Measurements from ENCODE around the gene RBM15B.
"Not testable (repeated sequence)": the region's sequence is repeated elsewhere in the genome, so short reads cannot be mapped to it uniquely, and the experiment has no call there.

RBM15B gene

DNA sequence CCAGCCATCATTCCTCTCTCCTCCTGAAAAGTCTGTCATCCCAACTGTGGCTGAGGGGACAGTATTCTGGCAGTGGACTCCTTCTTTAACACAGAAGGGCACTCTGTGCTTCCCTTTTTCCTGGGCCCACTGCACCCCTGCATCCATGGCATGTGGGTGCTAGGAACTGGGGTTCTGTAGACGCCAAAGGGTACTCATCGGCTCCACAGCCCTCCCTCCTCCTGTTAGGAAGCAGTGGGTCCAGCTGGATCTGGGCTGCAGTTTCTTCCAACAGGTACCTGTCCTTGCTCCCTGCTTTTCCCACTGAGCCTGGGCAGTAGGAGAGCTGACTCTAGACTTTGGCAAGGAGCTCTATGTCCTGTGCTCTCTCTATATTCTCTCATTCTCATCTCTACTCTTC is 12.4 kb upstream of the RBM15B start:
- no peak for DNase-seq

DNA sequence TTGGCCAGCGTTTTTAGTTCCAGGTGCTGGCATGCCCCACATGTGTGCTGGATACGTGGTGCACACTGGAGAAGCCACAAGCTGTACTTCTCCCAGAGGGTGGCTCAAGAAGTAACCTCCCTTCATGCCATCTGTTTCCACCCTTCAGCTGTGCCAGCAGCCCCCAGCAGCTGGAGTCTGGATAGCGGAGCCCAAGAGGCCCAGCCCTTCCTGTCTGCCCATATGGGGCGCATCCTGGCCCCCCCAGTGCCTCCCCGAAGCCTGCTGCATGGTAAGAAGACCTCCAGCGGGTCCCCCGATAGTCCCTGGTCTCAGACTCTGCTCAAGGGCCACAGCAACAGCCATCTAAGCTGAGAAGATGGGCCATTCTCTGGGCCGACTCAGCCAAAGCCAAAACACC is 11.8 kb upstream of the RBM15B start:
- DNase-seq = no peak

DNA sequence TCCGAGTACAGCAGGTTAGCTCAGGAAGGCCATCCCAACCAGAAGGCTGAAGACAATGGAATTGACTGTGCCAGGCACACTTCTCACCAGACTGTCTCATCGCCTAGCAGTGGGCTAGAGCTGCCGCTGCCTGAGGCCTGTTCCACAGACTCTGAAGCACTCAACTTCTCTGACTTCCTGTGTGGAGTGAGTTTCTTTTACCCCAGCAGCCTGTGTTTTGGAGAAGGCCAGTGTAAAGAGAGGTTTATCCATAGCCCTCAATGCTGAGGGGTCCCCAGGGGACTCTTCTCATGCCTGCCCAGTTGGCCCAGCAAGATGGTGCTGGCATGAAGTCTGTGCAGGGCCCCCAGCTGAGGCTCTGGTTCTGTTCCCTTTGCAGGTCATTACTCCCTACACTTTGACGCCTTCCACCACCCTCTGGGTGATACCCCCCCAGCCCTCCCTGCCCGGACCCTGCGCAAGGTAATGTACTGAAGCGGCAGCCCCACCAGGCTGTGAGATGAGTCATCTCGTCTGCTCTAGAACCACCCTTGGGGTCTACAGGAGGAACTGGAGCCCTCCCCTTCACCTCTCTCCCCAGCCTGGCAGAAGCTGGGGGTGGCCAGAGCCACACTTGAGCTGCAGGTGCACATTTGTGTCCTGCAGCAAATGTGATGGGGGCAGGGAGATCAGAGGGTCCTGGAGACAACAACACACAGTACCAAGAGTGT is 11.2 kb upstream of the RBM15B start:
- no peak for DNase-seq

DNA sequence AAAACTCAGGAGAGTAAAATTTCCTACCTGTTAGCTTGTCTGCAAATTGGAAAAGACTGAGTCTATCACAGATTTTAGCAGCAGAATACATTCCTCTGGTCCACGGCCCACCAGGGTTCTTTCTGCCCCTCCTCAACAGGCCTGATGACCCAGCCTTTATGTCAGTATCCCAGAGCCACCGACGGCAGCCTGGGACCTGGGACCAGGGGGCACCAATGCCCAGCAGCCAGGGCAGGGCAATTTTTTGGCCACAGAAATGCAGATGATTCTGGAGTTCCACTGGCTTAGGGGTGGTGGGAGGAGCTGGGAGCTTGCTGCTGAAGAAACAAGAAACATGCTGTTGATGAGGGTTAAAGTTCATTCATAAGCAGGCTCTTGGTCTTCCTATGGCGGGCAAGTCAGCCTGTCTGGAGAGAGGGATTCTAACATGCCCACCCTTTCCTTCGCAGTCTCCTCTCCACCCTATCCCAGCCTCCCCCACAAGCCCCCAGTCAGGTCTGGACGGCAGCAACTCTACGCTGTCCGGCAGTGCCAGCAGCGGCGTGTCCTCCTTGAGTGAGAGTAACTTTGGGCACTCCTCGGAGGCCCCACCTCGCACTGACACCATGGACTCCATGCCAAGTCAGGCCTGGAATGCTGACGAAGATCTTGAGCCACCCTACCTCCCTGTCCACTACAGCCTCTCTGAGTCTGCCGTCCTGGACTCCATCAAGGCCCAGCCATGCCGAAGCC is 10.3 kb upstream of the RBM15B start:
- no peak for DNase-seq

DNA sequence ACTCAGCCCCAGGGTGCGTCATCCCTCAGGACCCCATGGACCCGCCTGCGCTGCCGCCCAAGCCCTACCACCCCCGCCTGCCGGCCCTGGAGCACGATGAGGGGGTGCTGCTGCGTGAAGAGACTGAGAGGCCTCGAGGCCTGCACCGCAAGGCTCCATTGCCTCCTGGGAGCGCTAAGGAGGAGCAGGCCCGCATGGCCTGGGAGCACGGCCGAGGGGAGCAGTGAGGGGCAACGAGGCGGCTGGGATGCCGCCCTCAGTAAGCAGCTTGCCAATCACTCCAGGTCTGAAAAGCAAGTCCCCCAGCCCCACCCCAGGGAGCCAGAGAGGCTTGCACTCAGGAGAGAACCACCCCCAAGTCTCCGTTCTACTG is 9.8 kb upstream of the RBM15B start:
- no peak for DNase-seq

DNA sequence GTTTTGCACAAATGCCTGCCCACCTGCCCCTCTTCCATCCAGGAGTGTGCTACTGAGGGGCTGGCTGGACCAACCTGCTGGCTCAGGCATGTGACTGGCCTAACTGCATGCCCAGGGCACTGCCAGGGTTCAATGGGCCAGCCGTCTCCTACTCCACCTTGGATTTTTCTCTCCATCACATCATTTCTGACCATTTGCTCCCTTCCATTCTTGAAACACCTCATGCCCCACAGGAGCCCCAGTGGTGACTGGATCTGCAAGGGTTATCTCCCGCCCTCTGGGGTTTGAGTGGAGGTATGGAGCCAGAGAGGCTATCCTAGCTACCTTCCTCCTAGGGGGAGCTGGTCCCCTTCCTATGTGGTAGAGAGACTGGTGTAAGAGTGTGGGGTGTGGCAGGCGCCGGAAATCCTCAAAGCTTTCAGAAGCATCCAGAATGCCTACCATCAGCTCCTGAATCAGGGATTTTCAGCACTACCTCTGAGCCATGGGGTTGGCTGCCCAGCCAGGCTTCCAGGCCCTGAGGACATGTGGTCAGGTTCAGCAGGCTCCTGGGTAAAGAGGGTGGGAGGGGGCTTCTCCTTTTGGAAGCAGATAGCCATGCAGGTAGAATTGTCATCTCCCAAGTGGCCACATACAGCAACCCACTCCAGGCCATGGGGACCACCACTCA is 8.9 kb upstream of the RBM15B start:
- DNase-seq = no peak

DNA sequence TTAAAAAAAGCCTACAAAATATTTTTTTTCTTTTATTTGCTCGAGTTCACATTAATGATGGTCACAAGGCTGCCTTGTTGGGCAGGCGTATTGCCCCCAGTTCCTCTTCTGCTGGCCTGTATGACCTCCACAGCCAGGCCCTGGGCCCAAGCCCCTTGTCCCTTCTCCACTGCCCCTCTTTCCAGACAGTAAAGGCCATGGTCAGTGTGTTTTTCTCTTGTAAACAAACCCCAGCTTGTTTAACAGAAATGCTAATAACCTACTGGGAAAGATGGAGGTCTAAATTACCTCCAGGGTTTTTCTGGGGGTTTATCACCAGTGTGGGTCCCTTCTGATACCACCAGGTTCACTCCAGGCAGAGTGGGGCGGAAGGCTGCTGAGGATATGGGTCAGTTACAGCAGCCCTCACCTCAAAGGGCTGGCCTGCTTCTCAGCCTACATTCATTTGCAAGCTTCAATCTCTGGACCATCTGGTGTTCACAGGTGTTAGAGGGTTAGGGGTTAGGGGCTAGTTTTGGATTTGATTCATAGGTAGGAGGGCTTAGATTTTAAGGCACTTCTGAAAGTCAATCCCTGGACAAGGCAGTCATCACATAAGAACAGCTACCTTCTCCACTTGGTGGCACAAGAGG is 8.0 kb upstream of the RBM15B start:
- no peak for DNase-seq

DNA sequence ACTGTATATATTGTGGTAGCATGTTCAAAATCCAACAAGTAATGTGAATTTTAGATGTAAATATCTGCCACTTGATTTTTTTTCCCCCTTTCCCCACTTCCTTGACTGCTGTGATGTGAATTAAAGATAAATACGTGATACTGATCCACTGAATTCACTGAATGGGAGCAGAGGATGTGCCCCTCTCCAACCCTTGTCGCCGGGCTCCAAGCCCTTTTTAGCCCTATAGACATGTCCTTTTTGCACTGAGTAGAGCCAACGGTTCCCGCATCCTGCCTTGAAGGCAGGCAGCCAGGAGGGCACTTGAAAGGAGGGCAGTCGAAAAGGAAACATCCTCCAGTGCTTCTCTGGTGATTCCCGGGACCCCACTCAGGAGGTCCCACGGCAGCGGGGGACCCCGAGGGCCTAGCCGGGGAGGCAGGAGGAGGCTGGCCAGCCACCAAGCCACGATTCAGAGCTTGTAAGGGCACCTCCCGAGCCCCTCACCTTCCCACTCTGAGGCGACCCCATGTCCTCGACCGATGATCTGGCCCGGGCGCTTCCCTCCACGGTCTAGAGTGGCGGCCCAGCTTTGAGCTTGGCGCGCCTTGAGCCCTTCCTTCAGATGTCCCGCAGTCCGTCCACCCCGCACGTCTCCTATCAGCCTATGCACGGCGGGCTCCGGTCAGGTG is 6.9 kb upstream of the RBM15B start:
- DNase-seq = no peak

DNA sequence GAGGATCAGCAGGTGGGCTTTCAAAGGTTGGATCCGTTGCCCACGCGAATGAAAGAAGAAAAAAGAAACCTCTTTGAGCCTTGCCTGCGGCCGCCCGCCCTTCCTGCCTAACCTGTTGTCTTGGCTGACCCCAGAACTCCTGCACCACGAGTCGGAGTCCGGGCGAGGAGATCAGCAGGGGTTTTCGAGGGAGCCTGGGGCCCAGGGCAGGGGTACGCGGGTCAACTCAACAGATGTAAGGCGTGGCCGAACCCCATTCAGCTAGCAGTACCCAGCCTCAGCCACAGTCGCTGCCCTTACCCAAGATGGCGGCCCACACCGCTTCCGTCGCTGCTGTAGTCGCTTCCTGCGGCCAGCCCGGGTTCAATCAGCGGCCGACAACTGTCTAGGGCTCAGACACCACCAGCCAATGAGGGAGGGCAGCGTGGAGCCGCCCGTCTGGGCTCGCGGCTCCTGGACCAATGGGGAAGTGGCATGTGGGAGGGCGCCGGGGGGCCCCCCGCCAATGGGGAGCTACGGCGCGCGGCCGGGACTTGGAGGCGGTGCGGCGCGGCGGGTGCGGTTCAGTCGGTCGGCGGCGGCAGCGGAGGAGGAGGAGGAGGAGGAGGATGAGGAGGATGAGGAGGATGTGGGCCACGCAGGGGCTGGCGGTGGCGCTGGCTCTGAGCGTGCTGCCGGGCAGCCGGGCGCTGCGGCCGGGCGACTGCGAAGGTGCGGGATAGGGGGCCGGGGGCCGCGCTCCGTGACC is 6.2 kb upstream of the RBM15B start, which contains the start of gene MANF:
Gene MANF (plus strand): TSS at position 566 of the 748 bp plus-strand sequence. CDS start 52 bp downstream, at position 618.
- peak; percentile 88 for DNase-seq

DNA sequence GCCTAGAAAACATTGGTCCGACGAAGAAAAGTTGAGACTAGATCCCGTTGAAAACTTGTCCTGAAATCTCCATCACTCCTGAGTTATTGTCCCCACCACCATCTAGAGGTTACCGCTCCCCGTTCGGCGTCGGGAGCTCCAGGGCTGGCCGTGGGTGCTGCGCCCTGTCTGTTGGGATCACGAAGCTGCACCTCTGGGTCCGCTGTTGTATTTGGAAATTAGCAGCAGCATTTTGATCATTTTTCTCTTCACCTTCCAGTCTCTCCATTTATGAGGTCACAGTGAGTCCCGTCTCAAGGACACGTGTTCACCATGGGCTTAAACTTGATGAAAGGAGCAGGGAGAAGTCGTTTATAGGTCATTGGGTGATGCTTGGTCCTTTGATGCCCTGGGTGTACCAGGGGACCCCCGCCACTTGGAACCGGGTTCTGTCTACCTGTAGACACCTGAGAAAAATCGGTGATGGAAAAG is 5.4 kb upstream of the RBM15B start:
- DNase-seq = no peak

DNA sequence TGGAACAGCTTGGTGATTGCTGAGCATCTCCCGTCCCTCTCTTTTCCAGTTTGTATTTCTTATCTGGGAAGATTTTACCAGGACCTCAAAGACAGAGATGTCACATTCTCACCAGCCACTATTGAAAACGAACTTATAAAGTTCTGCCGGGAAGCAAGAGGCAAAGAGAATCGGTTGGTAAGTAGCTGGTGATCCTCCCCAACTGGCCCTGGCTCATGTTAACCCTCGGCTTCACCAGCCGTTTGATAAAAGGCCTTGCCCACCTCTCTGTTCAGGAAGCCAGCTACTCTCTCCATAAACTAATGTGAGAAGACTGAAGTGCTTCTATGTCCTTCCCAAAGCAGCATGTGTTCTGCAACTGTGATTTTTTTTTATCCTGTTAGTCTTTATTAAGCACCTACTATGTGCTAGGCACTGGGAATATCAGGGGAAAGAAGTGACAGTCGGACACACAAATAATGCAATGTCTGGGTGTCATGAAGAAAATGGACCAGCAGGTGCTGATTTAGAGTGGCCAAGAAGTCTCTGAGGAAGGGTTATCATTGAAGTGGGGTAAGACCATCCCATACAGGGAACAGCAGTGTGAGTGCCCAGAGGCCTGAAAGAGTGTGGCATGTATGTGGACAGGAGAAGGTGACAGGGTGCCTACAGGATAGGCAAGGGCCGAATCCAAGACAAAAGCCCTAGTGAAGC is 4.8 kb upstream of the RBM15B start:
- DNase-seq = no peak

DNA sequence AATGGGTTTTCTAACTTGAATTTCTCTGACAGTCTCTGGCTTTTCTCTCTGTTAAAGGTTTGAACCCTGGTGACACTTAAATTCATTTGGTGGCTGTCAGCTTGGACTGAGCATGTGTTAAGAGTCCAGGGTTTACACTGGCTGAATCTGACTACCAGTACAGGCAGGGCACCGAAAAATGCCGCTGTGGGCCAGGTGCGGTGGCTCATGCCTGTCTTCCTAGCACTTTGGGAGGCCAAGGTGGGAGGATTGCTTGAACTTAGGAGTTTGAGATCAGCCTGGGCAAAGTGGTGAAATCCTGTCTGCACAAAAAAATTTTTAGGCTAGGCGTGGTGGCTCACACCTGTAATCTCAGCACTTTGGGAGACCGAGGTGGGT is 4.2 kb upstream of the RBM15B start:
- DNase-seq = no peak

DNA sequence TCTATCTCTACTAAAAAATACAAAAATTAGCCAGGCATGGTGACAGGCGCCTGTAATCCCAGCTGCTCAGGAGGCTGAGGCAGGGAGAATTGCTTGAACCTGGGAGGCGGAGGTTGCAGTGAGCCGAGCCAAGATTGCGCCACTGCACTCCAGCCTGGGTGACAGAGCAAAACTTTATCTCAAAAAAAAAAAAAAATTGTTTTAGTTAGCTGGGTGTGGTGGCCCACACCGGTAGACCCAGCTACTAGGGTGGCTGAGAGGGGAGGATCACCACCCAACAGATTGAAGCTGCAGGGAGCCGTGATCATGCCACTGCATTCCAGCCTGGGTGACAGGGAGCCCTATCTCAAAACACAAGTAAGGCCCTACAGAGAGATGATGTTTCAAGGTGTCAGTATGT is 3.8 kb upstream of the RBM15B start:
- not testable (repeated sequence) for DNase-seq

DNA sequence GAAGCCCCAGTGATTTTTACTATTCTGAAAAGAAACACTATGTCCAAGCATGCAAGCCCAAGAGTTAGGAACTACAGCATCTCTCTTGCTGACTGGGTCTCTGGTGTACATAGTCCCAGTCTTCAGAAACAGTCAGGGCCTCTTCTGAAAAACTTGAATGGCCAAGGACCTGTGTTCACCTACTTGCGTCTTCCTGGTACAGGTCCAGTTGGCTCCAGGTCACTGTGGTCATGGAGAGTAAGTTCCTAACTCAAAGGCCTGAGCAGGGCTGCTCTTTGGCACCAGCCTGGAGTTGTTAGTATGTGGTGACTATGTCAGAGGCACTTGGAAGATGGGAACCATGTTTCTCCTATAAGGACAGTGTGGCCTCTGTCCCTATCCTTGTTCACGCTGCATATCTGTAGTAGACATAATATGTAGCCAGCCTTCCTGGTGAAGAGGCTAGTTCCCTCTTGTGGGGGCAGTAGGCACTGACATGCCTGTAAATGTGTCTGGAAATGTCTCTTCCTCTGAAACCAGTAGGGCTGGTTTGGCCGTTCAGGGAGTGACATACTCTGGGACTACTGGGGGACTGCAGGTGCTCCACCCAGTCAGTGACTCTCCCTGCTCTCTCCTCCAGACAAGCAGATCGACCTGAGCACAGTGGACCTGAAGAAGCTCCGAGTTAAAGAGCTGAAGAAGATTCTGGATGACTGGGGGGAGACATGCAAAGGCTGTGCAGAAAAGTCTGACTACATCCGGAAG is 2.6 kb upstream of the RBM15B start:
- no peak for DNase-seq

DNA sequence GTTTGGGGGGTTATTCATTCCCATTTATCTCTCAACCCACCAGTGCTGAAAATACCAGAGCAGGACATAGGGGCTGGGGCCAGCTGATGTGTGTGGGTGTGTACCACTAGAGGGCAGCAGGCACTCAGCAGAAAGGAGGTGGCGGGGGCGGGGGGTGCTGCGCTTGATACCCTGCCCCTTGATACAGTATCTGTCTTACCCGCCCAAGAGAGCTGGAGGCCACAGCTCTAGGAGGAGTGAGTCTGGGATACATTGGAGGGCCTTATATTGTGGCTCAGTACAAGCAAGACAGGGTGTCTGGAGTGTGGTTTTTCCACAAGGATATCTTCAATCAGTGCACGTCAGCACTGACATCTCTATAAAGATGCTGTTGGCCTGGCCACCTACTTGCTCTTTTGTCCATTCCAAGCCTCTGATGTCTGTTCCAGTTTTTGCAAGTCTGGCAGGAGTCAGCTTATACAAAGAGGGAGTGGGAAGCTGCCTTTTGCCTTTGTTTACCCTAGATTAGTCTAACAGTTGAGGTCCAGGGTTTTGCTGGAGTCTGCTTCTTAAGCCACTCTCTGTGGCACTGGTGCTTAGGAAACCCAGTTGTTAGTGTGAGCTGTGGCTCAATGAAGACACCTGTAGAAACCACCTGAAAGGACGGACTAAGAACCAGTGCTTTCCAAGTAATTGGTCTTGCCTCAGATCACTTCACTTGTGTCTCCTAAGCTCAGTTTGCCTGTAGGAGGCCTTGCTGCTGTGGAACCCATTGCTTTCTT is 1.5 kb upstream of the RBM15B start:
- no peak for DNase-seq

DNA sequence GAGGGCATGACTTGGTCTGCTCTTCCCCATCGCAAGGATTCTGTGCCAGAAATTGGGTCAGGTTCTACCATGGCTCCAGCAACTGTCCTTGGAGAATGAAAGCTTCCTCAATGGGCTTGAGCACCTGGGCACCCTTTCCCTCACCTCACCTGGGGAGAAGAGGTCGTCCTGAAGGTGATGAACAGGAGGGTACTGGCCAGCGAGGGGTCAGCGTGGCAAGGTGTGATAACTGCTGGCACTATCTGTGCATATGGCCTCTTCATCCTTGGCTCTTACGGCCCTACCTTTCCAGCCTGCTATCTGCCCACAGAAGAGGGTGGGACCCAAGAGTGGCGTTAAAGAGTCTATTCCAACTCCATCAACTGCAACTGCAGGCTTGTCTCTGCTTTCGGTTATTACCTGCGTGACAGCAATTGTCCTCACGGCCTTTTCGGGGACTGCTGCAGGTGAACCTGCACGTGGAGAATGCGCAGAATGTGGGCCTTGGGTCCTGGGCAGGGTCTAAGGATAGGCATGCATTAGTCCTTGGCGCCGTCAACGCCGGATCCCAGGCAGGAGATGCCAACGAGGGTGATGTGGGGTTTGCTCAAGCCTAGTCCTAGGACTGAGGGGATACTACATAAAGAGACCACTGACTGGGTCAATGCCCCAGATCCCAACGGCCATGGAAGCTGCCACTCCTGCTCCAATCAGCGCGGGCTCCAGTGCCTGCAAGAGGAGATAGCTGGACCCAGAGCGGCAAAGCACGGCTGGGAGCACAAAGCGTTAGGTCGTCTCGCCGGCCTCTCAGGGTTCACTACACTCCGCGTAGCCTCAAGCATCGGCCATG is 625 bp upstream of the RBM15B start:
- DNase-seq = no peak

DNA sequence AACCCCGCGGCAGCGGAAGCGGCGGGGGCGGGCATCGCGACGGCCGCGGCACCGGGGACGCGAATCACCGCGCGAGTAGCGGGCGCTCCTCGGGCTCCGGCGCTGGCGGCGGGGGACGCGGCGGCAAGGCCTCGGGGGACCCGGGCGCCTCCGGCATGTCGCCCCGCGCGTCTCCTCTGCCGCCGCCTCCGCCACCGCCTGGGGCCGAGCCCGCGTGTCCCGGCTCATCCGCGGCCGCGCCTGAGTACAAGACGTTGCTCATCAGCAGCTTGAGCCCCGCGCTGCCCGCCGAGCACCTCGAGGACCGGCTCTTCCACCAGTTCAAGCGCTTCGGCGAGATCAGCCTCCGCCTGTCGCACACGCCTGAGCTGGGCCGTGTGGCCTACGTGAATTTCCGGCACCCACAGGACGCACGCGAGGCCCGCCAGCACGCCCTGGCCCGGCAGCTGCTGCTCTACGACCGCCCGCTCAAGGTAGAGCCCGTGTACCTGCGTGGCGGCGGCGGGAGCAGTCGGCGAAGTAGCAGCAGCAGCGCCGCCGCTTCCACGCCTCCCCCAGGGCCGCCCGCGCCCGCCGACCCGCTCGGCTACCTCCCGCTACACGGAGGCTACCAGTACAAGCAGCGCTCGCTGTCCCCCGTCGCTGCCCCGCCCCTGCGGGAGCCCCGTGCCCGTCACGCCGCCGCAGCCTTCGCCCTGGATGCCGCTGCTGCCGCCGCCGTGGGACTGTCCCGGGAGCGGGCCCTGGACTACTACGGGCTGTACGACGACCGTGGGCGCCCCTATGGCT is 675 bp downstream of the RBM15B start:
- no peak for DNase-seq
